K562 (cell line): ENCODE measurements around the gene SPATA19.

Experiments
- CXXC5 ChIP-seq: fragments of 250-450 bp; sonication (Bioruptor Pico); IDR thresholded peaks from 2 replicates; pipeline ENCODE4 v1.8.0; 2022; ENCODE audit warnings: inconsistent platforms, mild to moderate bottlenecking, moderate library complexity
- EZH2 ChIP-seq: IDR thresholded peaks from 2 replicates; pipeline ENCODE4 v1.6.1; 2012; ENCODE audit warnings: low read depth, mild to moderate bottlenecking, inconsistent platforms, low read length, borderline replicate concordance
- NCOA4 ChIP-seq: fragments of 450-650 bp; IDR thresholded peaks from 2 replicates; pipeline ENCODE4 v1.6.1; 2018; ENCODE audit warnings: mild to moderate bottlenecking; ENCODE audit not compliant: partially characterized antibody
- POLR2A ChIP-seq: fragments of 450-650 bp; conservative IDR thresholded peaks from 2 replicates; pipeline ENCODE4 v1.6.1; 2016
- RAD51 ChIP-seq: fragments of 450-650 bp; IDR thresholded peaks from 2 replicates; pipeline ENCODE4 v1.7.1; 2016; ENCODE audit warnings: low read depth, mild to moderate bottlenecking, borderline replicate concordance
- SMAD4 ChIP-seq: fragments of 250-450 bp; sonication (Bioruptor Pico); conservative IDR thresholded peaks from 2 replicates; pipeline ENCODE4 v1.8.0; 2021; ENCODE audit warnings: inconsistent platforms, mild to moderate bottlenecking, moderate library complexity
- SP1 ChIP-seq: sonication (generic); formaldehyde crosslinking; IDR thresholded peaks from 2 replicates; pipeline ENCODE4 v1.8.1; 2022; ENCODE audit warnings: mild to moderate bottlenecking, missing genetic modification reagents
- TAF1 ChIP-seq: IDR thresholded peaks from 2 replicates; pipeline ENCODE4 v1.6.1; 2011; ENCODE audit warnings: mild to moderate bottlenecking, low read length, moderate library complexity; ENCODE audit not compliant: insufficient read depth, control insufficient read depth, severe bottlenecking; ENCODE audit errors: extremely low read depth
- TF ChIP-seq, protein P1 (sequence below), 3 experiments: IDR thresholded peaks in 2 of 3; conservative IDR thresholded peaks in 1 of 3; 2 replicates each; pipeline ENCODE4 v1.5.1; 2011 to 2012; ENCODE audit warnings: low read length in 3 of 3, mild to moderate bottlenecking in 3 of 3, control low read depth in 2 of 3, improper control_type of control experiment in 1 of 3, inconsistent platforms in 1 of 3, low read depth in 1 of 3, mixed read lengths in 1 of 3, moderate library complexity in 1 of 3; ENCODE audit not compliant: insufficient read depth in 2 of 3

DNA sequence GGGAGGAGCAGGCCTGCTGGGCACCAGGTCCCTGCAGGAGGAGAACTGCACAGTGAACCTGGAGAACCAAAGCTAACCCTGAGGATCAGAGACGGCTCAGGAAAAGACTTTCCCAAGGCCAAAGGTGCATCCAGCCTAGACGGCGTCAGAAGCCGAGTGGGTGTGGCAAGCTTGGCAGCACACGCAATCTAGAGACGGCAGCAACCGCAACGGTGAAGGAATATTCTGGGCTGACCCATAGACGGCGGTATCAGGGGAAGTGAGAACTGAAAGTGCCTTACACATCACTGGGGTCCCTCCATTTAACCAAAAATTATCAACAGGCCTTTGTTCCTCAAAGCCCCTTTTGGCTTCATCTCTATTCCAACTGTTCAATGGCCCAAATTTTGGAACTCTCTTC, 26.2 kb downstream of the SPATA19 start:
- no peak for TF ChIP-seq EZH2
- TF ChIP-seq POLR2A, result no peak
- no peak for TF ChIP-seq RAD51
- no peak for TF ChIP-seq SP1 (CRISPR knock-in tag)
- TF ChIP-seq NCOA4, result no peak
- no peak for TF ChIP-seq SMAD4 (CRISPR knock-in tag)
- TF ChIP-seq TAF1, result no peak
- no peak for TF ChIP-seq CXXC5 (CRISPR knock-in tag)
- TF ChIP-seq, protein P1, sequence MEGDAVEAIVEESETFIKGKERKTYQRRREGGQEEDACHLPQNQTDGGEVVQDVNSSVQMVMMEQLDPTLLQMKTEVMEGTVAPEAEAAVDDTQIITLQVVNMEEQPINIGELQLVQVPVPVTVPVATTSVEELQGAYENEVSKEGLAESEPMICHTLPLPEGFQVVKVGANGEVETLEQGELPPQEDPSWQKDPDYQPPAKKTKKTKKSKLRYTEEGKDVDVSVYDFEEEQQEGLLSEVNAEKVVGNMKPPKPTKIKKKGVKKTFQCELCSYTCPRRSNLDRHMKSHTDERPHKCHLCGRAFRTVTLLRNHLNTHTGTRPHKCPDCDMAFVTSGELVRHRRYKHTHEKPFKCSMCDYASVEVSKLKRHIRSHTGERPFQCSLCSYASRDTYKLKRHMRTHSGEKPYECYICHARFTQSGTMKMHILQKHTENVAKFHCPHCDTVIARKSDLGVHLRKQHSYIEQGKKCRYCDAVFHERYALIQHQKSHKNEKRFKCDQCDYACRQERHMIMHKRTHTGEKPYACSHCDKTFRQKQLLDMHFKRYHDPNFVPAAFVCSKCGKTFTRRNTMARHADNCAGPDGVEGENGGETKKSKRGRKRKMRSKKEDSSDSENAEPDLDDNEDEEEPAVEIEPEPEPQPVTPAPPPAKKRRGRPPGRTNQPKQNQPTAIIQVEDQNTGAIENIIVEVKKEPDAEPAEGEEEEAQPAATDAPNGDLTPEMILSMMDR (IDR thresholded peaks at IDR 0.05 in 2 of 3, conservative IDR thresholded peaks at IDR 0.05 in 1 of 3; ENCODE audit: insufficient read depth in 2 of 3, low read depth in 1 of 3, low read length in 3 of 3), result no peak
